ENCODE data around the gene ADORA1. TPM values are rescaled to one million over a fixed set of nuclear protein-coding genes. Genes with fewer than 3 reads are reported as not detected.

ADORA1 gene
- total RNA-seq, 1 donor from 2014 or later: not detected

DNA sequence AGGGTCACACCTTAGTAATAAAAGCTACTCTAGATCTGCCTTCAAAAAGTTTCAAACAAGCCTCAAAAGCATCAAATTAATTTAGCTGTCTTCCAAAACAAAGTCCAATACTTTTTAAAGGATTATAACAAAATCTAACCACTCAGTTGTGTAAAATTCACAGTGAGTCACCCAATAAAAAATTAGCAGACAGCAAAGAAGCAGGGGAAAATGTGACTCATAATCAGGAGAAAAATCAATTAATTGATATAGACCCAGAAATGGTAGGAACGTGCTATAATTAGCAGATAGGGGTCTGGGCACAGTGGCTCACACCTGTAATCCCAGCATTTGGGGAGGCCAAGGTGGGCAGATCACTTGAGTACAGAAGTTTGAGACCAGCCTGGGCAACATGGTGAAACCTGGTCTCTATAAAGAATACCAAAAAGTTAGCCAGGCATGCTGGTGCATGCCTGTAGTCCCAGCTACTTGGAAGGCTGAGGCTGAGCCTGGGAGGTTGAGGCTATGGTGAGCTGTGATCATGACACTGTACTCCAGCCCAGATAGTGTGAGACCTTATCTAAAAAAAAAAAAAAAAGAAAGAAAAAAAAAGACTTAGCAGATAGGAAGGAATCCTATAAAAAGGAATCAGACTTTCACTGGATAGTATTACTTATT lies 33.6 kb upstream of the ADORA1 start:
- no peak for DNase-seq (ENCODE audit: low read depth, low spot score)

DNA sequence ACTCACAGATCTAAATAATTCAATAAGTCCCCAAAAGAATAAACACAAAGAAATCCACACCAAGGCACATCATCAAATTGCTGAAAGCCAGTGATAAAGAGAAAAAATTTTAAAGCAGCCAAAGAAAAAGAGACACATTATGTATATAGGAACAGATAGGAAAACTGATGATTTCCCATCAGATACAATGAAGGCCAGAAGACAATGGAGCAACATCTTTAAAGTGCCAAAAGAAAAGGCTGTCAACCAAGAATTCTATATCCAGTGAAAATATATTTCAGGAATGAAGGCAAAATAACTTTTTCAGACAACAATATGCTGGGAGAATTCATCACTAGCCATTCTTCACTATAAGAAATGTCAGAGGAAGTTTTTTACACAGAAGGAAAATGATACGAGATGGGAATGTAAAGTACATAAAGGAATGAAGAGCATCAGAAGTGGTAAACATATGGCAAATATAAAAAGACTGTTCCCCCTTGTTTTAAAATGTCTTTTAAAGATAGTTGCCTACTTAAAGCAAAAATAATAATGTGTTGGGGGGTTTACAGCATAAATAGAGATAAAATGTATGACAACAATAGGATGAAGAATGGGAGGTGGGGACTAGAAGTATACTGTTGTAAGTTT lies 32.4 kb upstream of the ADORA1 start:
- no peak for DNase-seq (ENCODE audit: low read depth, low spot score)

DNA sequence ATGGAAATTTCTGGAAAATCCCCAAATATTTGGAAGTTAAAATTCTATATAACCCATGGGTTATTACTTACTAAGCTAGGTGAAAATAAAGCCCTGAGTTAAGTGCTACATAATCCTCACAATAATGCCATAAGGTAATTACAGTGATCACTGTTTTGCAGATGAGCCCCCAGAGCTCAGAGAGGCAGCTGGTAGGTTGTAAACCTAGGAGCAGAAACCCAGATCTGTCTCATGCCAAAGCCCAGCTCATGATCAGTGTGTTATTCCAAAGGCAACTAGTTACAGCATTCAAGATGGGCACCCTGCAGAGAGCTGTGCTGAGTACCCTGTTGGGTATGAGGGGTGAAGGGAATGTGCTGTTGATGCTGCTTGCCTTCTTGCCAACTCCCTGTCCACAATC lies 31.0 kb upstream of the ADORA1 start:
- no peak for DNase-seq (ENCODE audit: low read depth, low spot score)

DNA sequence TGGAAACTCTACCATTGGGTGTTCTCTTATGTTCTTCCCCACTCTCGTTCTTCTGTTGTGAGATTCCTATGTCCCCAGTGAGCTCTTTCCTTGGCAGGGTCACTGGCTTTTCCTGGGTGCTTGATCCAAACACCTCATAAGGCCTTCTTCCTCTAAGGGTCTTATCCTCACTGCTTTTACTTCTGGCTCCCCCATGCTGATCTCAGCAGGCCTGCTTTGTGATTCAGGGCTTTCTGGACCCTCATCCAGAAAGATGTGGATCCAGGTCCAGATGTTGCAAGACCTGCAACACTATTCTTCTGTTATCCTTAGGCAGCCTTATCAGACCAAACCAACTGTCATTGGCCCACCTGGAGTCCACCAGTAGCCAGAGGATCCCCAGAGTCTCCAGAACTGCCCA lies 30.5 kb upstream of the ADORA1 start:
- DNase-seq (ENCODE audit: low read depth, low spot score): no peak

DNA sequence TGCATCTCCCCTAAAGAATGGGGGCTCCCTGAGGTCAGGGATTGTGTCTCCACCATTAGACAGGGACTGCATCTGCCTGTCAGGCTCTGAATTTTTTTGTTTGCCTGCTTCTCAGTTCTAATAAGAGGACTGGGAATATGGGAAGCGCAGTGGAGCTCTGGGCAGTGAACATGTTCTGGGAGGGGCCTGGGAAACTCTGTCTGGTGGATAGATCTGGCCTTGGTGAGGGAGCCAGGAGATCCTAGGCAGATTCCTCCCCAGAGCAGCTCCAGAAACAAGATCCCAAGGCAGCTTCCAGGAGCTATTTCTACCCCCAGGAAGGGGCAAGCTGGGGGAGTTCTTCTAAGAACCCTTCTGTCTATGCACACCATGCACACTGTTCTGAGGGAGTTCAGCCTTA lies 29.1 kb upstream of the ADORA1 start:
- no peak for DNase-seq (ENCODE audit: low read depth, low spot score)

DNA sequence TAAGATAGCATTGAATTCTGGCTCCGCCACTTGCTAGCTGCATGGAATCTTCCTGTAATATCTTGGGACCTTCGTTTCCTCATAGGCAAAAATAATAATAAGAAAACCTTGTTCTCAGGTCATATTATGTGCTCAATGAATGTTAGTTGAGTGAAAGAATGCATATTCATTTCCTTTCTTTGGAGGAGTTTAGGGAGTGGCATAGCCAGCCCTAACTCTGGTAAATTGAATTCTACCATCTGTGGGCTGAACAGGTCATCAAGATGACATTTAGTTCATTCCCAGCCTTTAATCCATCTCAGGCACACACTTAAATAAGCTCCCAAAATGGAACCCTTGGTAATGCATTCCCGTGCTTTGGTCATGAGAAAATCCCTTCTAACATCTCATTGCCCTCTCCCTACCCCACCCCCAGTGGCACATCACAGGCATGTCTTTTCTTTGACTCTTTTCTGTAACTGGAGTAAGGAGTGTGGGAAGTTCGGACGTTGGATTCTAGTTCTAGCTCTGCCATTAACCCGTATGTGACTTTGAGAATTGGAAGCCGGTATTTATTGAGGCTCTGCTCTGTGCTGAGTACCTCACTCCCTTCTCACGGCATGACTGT lies 28.5 kb upstream of the ADORA1 start:
- DNase-seq (ENCODE audit: low read depth, low spot score): no peak

DNA sequence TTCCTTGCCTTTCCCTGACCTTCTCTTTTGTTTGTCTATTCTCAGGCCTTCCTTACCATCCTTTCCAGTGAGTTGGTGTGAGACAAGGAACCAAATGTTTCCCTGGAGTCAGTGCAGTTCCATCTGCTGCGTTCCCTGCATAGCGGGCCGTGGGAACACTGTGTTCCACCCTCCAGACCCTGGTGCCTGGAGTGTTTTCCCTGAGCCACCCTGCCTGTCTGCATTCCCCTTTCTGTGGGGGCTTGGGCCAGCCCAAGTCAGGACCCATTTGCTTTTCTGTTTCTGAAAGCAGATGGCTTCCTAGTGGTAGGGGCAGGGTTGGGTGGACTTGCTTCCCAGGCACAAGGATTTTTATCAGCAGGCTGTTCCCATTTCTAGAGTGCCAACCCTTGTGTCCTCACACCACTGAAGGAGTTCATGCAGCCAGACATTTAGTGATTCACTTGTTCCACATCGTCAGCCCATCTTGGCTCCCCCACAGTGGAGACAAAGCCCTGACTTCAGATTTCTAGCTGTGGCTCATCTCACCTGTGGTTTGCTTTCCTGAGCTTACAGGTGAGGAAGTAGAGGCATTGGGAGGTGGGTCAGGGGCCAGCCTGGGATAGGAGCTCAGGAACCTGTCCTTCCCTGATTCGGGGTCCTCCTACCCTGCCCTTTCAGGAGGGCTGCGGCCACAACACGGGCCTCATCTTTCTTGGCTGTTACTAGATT lies 27.6 kb upstream of the ADORA1 start:
- DNase-seq (ENCODE audit: low read depth, low spot score): no peak

DNA sequence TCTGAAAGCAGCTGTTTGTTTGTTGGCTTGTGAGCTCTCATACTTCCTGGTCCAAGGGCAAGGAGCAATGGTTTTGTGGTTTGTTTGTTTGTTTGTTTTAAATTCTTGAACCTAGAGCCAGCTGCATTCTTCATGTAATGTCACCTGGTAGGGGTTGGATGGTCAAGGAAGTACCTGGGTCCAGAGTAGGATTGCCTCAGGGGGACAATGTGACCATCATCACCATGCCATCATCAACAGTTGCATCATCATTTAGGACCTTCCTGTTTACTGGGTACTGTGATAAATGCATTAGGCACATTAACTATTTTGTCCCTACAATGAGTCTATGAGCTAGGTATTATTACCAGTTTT lies 27.0 kb upstream of the ADORA1 start:
- DNase-seq (ENCODE audit: low read depth, low spot score): no peak

DNA sequence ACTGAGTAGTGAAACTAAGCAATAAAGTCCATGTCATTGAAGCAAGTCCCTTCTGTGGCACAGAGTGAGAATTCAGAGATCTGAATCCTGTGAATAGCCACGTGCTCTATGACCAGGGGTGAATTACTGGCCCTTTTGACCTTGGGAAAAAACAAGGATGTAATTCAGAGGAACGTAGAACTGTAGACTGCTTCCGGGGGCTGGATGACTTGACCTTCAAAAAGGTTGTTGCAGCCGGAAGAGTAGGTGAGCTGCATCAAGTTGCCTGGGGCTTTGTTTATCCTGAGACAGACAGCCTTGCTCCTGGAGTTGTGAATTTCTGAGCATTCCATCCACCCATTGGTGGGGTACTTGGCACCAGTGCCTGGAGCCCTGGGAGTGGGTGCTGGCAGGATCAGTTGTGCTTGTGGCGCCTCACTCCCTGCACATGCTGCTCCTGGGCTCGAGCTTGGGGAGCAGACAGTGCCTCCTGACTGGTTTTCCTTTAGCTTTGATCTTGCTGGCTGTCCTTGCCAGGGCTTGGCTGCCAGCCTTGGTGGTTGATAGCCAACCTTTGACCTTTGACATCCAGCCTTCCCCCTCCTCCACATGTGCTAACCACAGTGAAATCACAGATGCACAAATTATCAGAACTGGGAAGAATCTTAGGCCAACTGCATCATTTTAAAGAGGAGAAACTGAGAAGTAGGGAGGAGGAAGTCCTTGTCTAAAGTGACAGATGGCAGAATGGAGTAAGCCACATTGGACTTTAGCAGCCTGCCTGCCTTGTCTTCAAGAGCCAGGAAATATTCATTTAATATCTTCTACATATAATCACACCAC lies 25.5 kb upstream of the ADORA1 start:
- DNase-seq (ENCODE audit: low read depth, low spot score): no peak

DNA sequence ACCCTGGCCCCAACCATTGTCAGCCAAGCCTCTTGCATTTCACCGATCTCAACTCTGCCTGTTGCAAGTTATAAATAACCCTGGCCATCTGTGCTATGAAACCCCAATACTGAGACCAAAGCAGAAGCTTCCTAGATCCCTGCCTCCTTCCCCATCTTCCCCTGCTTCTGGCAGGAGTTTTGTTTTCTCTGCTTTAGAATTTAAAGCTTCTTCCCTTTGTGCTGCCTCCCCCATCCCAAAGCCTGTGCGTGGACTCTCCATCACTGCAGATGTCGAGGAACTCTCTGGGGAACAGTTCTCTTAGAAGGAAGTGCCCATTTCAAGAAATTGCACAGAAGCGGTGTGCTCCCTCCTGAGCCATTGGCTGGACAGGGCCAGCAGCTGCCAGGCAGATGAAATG lies 24.3 kb upstream of the ADORA1 start:
- no peak for DNase-seq (ENCODE audit: low read depth, low spot score)

DNA sequence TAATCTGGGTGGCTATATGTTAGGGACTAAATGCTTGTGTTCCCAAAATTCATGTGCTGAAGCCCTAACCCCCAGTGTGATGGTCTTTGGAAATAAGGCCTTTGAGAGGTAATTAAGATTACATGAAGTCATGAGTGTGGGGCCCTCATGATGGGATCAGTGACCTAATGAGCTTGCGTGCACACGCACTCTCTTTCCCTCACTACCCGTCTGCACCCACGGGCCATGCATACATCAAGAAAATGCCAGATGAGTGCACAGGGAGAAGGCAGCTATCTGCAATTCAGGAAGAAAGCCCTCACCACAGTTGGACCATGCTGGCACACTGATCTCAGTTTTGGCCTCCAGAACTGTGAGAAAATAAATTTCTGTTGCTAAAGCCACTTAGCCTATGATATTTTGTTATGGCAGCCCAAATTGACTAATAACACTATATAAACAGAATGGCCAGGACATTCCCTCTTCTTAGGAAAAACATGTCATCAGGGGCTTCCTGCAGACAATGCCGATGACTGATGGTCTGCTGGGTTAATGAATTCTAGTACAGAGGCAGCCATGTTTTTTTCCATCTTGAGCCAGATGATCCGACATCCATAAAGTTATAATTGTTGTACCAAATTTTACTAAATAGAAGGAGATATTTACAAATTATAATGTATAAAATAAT lies 23.6 kb upstream of the ADORA1 start:
- DNase-seq (ENCODE audit: low read depth, low spot score): no peak

DNA sequence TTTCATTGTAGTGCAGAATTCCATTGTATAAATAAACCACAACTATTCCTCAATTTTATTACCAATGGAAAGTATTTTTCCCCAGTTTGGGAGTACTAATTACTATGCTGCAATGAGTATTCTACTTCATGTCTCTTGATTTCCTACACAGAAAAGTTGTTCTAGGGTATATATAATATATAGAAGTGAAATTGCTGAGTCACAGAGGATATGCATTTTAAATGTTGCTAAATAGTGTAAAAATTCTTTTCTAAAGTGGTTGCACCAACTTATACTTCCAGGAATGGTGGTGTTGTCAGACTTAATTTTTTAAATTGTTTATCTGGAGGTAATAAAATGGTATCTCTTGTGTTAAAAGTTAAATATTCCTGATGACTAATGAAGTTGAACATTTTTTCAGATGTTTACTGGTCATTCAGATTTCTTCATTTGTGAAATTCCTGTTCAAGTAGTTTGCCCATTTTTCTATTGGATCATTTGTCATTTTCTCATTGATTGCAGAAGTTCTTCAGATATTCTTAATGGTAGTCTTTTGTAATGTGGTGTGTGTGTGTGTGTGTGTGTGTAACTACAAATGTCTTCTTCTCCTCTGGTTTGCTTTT lies 22.6 kb upstream of the ADORA1 start:
- DNase-seq (ENCODE audit: low read depth, low spot score): no peak

DNA sequence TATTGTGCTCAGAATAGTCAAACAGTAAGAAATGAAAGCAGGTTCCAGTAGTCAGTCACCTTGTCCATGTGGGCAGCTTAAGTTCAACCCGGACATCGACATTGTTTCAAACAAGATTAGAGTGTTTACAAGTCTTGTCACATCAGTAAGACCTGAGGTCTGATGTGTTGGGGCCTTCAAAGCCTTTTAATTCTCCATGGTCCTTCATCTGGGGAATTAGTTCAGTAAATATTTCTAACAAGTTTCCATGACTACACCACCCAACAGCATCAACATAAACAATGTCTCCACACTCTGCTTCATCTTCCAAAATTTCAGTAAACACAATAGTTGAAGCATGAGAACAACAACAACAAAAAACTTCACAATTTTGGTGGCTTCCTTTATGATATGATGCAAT lies 15.1 kb upstream of the ADORA1 start:
- no peak for DNase-seq (ENCODE audit: low read depth, low spot score)

DNA sequence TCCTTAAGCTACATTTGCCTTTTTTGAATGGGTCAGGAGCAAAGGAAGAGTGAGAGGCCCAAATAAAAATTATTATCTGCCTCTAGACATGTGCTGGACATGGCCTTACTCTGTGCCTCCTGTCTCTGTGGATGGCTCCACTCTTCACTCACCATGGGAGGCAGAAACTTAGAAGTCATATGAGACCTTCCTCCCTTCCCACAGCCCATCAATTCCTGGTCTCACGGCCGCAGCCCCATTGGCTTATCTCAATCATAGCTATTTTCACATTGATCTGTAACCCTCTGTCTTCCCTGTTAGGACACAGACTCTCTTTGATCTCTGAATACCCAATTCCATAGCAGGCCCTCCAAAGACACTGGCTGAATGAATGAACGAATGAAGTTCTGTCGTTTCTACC lies 14.2 kb upstream of the ADORA1 start:
- DNase-seq (ENCODE audit: low read depth, low spot score): no peak

DNA sequence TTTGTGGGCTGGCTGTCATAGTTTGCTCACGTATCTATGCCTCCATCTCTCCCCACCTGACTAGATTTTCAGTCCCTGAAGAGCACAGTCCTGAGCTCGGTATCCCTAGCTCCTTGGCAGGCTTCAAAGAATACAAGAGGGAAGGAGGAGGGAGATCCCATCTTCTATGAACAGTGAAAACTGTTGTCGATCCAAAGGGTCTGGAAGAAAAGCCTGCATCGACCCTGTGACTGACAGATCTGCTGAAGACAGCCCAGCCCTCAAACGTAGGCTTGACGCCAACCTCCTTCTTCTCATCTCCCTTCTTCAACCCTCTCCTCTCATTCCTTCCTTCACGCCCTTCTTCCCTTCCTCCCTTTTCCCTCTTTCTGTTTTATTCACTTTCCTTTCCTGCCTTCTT lies 13.3 kb upstream of the ADORA1 start:
- no peak for DNase-seq (ENCODE audit: low read depth, low spot score)

DNA sequence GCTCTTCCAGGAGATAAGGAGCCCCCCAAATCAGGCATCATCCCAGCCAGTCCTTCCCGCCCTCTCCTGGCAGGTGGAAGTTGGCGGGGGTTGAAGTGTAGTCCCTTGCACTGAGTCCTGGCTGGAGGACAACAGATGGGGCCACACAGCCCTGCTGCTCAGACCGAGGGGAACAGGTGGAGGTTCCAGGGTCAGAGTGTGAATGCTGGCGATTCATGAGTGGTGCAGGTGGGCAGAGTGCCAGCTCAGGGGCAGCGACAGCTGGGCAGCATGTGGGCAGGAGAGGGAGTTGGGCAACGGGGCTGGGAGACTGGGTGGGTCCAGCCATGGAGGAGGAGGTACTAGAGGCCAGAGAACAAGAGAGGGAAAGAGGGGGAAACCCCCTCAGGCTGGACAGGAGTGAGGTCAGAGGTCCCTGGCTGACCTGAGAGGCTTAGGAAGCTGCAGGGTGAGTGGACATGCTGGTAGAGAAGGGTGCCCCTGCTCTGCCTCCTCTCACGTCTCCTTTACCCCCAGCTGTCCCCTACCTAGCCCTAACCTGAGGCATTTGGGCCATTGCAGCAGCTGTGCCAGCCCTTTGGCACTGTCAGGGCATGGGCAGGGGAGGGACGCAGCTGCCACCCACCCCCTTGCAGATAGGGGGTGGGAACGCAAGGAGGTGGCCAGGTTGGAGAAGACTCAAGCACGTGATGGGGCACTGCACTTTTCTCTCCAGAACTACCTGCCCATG lies 11.3 kb upstream of the ADORA1 start:
- DNase-seq (ENCODE audit: low read depth, low spot score): no peak

DNA sequence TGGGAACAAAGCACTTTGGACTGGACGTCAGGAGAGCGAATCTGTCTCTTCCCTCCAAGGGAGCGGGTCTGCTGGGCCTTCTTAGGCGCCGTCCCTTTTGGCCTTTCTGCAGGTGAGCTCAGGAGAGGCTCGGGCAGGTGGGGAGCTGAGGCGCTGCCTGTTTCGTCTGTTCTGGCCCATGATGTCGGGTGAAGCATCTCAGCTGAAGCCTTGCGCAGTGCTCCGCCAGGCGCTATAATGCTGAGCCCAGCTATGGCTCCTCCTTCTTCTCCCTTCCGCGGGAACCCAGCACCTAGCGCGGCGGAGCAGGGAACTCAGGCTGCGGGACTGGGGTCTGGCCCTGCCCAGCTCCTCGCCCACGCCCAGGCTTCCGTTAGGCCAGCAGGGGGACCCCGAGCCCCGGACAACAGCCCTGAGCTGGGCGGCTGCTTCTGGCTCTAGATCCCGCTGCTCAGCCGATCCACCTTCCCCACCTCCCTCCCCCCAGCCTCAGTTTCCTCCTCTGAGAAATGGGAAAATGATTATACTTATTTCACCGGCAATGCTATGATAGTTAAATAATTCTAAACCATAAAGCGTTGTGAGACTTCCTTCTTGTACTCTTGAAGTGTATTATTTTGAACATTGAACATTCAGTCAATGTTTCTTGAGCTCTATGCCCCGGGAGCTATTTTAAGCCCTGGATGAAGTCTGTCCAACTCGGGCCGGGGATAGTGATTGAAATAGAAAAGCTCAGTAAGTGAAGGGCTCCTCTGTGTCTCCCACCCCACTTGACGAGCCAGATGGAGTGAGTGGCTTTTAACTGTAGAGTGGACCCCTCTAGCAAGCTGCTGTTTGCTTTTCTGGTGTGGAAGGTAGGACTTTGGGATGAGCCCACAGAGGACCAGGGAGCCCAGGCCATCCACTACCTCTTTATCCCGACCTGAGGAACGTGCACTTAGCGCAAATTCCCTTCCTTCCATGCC lies 9.6 kb upstream of the ADORA1 start:
- DNase-seq (ENCODE audit: low read depth, low spot score): no peak

DNA sequence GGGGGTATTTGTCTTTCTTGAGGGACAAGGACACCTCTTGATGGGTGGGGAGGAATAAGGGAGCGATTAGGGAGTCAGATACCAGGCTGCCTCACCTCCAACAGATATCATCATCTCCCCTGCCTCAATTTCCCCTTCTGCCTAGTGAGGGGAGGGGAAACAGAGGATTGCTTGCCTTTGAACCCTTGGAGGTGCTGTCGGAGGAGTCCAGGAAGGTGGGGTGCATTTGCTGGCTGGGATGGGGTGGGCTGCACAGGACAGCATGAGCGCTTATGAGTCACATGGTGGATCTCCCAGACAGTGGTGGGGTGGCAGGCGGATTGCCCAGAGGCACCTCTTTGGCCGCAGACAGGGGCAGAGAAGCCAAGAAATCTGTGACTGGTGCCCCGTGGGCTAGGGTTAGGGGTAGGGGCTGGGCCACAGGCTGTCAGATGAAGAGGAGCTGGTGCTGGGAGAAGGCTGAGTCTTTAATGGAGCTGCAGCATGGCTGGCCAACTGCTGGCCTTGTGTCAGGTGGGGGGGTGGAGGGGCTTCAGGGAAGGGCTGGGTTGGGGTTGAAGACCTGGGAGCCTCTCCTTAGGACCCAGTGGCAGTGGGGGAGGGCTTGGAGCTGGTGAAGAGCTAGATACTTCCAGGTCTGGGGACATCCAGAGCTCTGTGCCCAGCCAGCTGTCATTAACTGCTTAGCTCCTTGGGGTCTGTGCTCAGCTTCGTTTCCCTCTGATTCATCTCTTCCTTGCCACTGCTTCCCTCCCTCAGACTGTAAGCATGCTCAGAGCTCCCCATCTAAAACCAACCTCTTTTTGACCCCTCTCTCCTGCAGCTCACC lies 7.0 kb upstream of the ADORA1 start:
- no peak for DNase-seq (ENCODE audit: low read depth, low spot score)

Measured in pulmonary artery endothelial cell (primary cell).